Transverse colon (tissue), 3 donors: ENCODE measurements around the gene LGR5.

Experiments used
- POLR2A ChIP-seq: fragments of 450-650 bp; IDR thresholded peaks from one replicate; pipeline ENCODE4 v1.6.1; 2016; ENCODE audit warnings: antibody characterized with exemption, mild to moderate bottlenecking, moderate library complexity
- TF ChIP-seq, protein P1 (sequence below), 5 experiments: fragments of 200-600 bp in 3 of 5; fragments of 450-650 bp in 2 of 5; sonication (generic) in 3 of 5; IDR thresholded peaks; 1 replicate in 2 of 5; 2 replicates in 3 of 5; pipeline ENCODE4 v1.5.1; 2016 to 2017; ENCODE audit warnings: antibody characterized with exemption in 5 of 5, inconsistent platforms in 3 of 5, mild to moderate bottlenecking in 2 of 5, moderate library complexity in 1 of 5

- TF ChIP-seq, protein P1, sequence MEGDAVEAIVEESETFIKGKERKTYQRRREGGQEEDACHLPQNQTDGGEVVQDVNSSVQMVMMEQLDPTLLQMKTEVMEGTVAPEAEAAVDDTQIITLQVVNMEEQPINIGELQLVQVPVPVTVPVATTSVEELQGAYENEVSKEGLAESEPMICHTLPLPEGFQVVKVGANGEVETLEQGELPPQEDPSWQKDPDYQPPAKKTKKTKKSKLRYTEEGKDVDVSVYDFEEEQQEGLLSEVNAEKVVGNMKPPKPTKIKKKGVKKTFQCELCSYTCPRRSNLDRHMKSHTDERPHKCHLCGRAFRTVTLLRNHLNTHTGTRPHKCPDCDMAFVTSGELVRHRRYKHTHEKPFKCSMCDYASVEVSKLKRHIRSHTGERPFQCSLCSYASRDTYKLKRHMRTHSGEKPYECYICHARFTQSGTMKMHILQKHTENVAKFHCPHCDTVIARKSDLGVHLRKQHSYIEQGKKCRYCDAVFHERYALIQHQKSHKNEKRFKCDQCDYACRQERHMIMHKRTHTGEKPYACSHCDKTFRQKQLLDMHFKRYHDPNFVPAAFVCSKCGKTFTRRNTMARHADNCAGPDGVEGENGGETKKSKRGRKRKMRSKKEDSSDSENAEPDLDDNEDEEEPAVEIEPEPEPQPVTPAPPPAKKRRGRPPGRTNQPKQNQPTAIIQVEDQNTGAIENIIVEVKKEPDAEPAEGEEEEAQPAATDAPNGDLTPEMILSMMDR (IDR thresholded peaks at IDR 0.05), result no peak
- TF ChIP-seq POLR2A, result no peak
These were observed 782 bp upstream of the LGR5 start for GRCh38 chr12:71438670-71439361.
